A673 (cell line): ENCODE data around the gene SCGB3A1. TPM values are rescaled to one million over a fixed set of nuclear protein-coding genes. Genes with fewer than 3 reads are reported as not detected.

Source experiments
- BruUV-seq: library from RNA; stranded (reverse); fragments of 400-500 nt; replicated peaks from 2 replicates; lab custom pipeline; 2021; lab: Mats Ljungman, UMichigan
- CTCF ChIA-PET: fragments of 300-600 bp; sonication (Branson Sonifier 250); formaldehyde crosslinking; loops from one replicate; lab custom pipeline; 2022; ENCODE audit warnings: antibody characterized with exemption; lab: Charles Lee
- POLR2A ChIA-PET: fragments of 300-600 bp; sonication (Branson Sonifier 250); formaldehyde crosslinking; loops from one replicate; lab custom pipeline; 2022; ENCODE audit warnings: antibody characterized with exemption; ENCODE audit not compliant: low non-redundant PET; lab: Charles Lee
- DNase-seq: peaks from one replicate; pipeline ENCODE4 v3.0.0-alpha.2; 2015; ENCODE audit warnings: low spot score
- H3K27ac ChIP-seq: fragments of 200-600 bp; sonication (generic); 2 replicates; pipeline ENCODE4 v1.5.1; 2016; ENCODE audit warnings: mixed run types, low read depth, mild to moderate bottlenecking, mixed read lengths, antibody characterized with exemption, low read length; ENCODE audit not compliant: poor library complexity, severe bottlenecking
- H3K27me3 ChIP-seq: fragments of 200-600 bp; sonication (generic); replicated peaks from 2 replicates; pipeline ENCODE4 v1.6.1; 2017; ENCODE audit warnings: mixed run types, low read depth, mild to moderate bottlenecking, mixed read lengths, antibody characterized with exemption, low read length; ENCODE audit not compliant: insufficient read depth, poor library complexity
- H3K36me3 ChIP-seq: fragments of 200-600 bp; sonication (generic); 2 replicates; pipeline ENCODE4 v1.6.1; 2016; ENCODE audit warnings: mixed run types, mild to moderate bottlenecking, mixed read lengths, antibody characterized with exemption, low read length; ENCODE audit not compliant: insufficient read depth, poor library complexity, severe bottlenecking
- H3K4me1 ChIP-seq: fragments of 200-600 bp; sonication (generic); 2 replicates; pipeline ENCODE4 v1.6.1; 2017; ENCODE audit warnings: mixed run types, mild to moderate bottlenecking, mixed read lengths, antibody characterized with exemption, low read length; ENCODE audit not compliant: insufficient read depth, poor library complexity, severe bottlenecking
- H3K4me3 ChIP-seq: fragments of 200-600 bp; sonication (generic); 2 replicates; pipeline ENCODE4 v1.5.1; 2016; ENCODE audit warnings: low read depth, mixed run types, mild to moderate bottlenecking, mixed read lengths, low read length; ENCODE audit not compliant: poor library complexity, severe bottlenecking
- H3K9me3 ChIP-seq: fragments of 200-600 bp; sonication (generic); 2 replicates; pipeline ENCODE4 v1.6.1; 2016; ENCODE audit warnings: mixed run types, low read depth, mild to moderate bottlenecking, mixed read lengths, antibody characterized with exemption, low read length; ENCODE audit not compliant: poor library complexity, severe bottlenecking
- CTCF ChIP-seq: fragments of 300-800, 200-600 bp; sonication (generic); conservative IDR thresholded peaks from 2 replicates; pipeline ENCODE4 v1.5.1; 2017; ENCODE audit warnings: low read depth, mild to moderate bottlenecking, antibody characterized with exemption, low read length, moderate library complexity, mixed read lengths
- EZH2 ChIP-seq: fragments of 200-600 bp; sonication (generic); IDR thresholded peaks from 2 replicates; pipeline ENCODE4 v1.6.1; 2017; ENCODE audit warnings: borderline replicate concordance, low read depth, mild to moderate bottlenecking, mixed read lengths, antibody characterized with exemption, low read length; ENCODE audit not compliant: poor library complexity, severe bottlenecking
- intact Hi-C: fragments of 100-400 bp; cut with micrococcal nuclease; formaldehyde crosslinking; loops from one replicate; pipeline ENCODE4 v1.10.0; 2022; ENCODE audit not compliant: unreplicated experiment
- total RNA-seq: library from RNA; stranded (reverse); gene quantifications from 2 replicates; pipeline ENCODE4 v1.2.3, GENCODE V29; 2021

The SCGB3A1 gene
- total RNA-seq, 1 experiment from 2014 or later, result not detected

- POLR2A ChIA-PET, result no interaction called here
Observed at GRCh38 chr5:180605554-180606214, 14.4 kb upstream of the SCGB3A1 start.

GRCh38 chr5:180604271-180604670 is 13.0 kb upstream of the SCGB3A1 start:
- POLR2A ChIA-PET, result no interaction called here
- intact Hi-C loops, result no loop called here
- H3K4me3 ChIP-seq, result no peak overlapping the region
- BruUV-seq, result no TSS peak
- no peaks in the 10 kb centered on the region for H3K36me3 ChIP-seq
- TF ChIP-seq CTCF, result no peak
- TF ChIP-seq EZH2, result no peak
- H3K27me3 ChIP-seq, result no peaks in the 10 kb centered on the region
- no peaks in the 10 kb centered on the region for H3K9me3 ChIP-seq
- H3K4me1 ChIP-seq, result no peaks in the 10 kb centered on the region
- H3K27ac ChIP-seq, result no peak overlapping the region
- no peak for DNase-seq
- CTCF ChIA-PET, result no interaction called here

More at GRCh38 chr5:180605554-180606214, 14.4 kb upstream of the SCGB3A1 start:
- H3K4me1 ChIP-seq, result no peaks in the 10 kb centered on the region
- intact Hi-C loops, result no loop called here
- no peak overlapping the region for H3K4me3 ChIP-seq
- CTCF ChIA-PET, result no interaction called here
- no peak overlapping the region for H3K27ac ChIP-seq
- H3K27me3 ChIP-seq, result no peaks in the 10 kb centered on the region
- BruUV-seq, result no TSS peak
- TF ChIP-seq CTCF (peak; percentile 77), EZH2 (no peak)
- DNase-seq, result peak; percentile 60
- no peaks in the 10 kb centered on the region for H3K36me3 ChIP-seq
- no peaks in the 10 kb centered on the region for H3K9me3 ChIP-seq

GRCh38 chr5:180603076-180603594 is 11.8 kb upstream of the SCGB3A1 start:
- Histone ChIP-seq H3K27me3 (no peaks in the 10 kb centered on the region), H3K4me3 (no peak overlapping the region), H3K27ac (no peak overlapping the region), H3K4me1 (no peaks in the 10 kb centered on the region), H3K9me3 (no peaks in the 10 kb centered on the region), H3K36me3 (no peaks in the 10 kb centered on the region)
- TF ChIP-seq CTCF, result no peak
- no peak for TF ChIP-seq EZH2
- intact Hi-C loops, result no loop called here
- no TSS peak for BruUV-seq
- ChIA-PET CTCF (no interaction called here), POLR2A (no interaction called here)
- DNase-seq, result no peak
